ENCODE measurements around the gene EGFR.

Gene EGFR

GRCh38 chr7:55019691-55020465 lies 1.1 kb downstream of the EGFR start:
- Histone ChIP-seq H4K20me1 (ENCODE audit: insufficient read depth) (no peaks in the 10 kb centered on the region), H3K4me3 (IDR thresholded peaks at IDR 0.05; ENCODE audit: insufficient read depth, low read depth, low read length) (no peak overlapping the region), H3K4me1 (ENCODE audit: low read depth, poor library complexity, severe bottlenecking) (no peaks in the 10 kb centered on the region), H3K4me2 (no peak overlapping the region), H3K27ac (no peak overlapping the region), H3K36me3 (ENCODE audit: insufficient read depth) (no peaks in the 10 kb centered on the region), H3K9ac (no peak overlapping the region), H3K27me3 (ENCODE audit: insufficient read depth, low read depth) (no peaks in the 10 kb centered on the region), H2AFZ (ENCODE audit: low read depth) (no peak overlapping the region), H3K79me2 (ENCODE audit: insufficient read depth, low read depth) (no peaks in the 10 kb centered on the region)
- TF ChIP-seq CTCF (conservative IDR thresholded peaks at IDR 0.05; ENCODE audit: low read depth, low read length) = no peak

- no peak overlapping the region for H3K9ac ChIP-seq
- H3K36me3 ChIP-seq (ENCODE audit: insufficient read depth) = no peaks in the 10 kb centered on the region
- H3K79me2 ChIP-seq (ENCODE audit: insufficient read depth, low read depth) = no peaks in the 10 kb centered on the region
- no peak for TF ChIP-seq CTCF (conservative IDR thresholded peaks at IDR 0.05; ENCODE audit: low read depth, low read length)
- H3K4me3 ChIP-seq (IDR thresholded peaks at IDR 0.05; ENCODE audit: insufficient read depth, low read depth, low read length) = no peak overlapping the region
- H3K4me2 ChIP-seq = no peak overlapping the region
- H4K20me1 ChIP-seq (ENCODE audit: insufficient read depth) = no peaks in the 10 kb centered on the region
- H2AFZ ChIP-seq (ENCODE audit: low read depth) = no peak overlapping the region
- H3K27ac ChIP-seq = no peak overlapping the region
- no peaks in the 10 kb centered on the region for H3K27me3 ChIP-seq (ENCODE audit: insufficient read depth, low read depth)
- H3K4me1 ChIP-seq (ENCODE audit: low read depth, poor library complexity, severe bottlenecking) = no peaks in the 10 kb centered on the region
These were observed 1.7 kb downstream of the EGFR start for GRCh38 chr7:55020466-55020871.

- Histone ChIP-seq H3K4me1 (ENCODE audit: low read depth, poor library complexity, severe bottlenecking) (no peaks in the 10 kb centered on the region), H4K20me1 (ENCODE audit: insufficient read depth) (no peaks in the 10 kb centered on the region), H3K4me2 (no peak overlapping the region), H3K27ac (no peak overlapping the region), H3K36me3 (ENCODE audit: insufficient read depth) (no peaks in the 10 kb centered on the region), H3K9ac (no peak overlapping the region), H3K27me3 (ENCODE audit: insufficient read depth, low read depth) (no peaks in the 10 kb centered on the region), H3K79me2 (ENCODE audit: insufficient read depth, low read depth) (no peaks in the 10 kb centered on the region), H2AFZ (ENCODE audit: low read depth) (no peak overlapping the region), H3K4me3 (IDR thresholded peaks at IDR 0.05; ENCODE audit: insufficient read depth, low read depth, low read length) (no peak overlapping the region)
- no peak for TF ChIP-seq CTCF (conservative IDR thresholded peaks at IDR 0.05; ENCODE audit: low read depth, low read length)
These were observed 2.2 kb downstream of the EGFR start for GRCh38 chr7:55021053-55021452.

GRCh38 chr7:55022002-55022985 lies 3.5 kb downstream of the EGFR start:
- no peak overlapping the region for H3K27ac ChIP-seq
- no peaks in the 10 kb centered on the region for H3K36me3 ChIP-seq (ENCODE audit: insufficient read depth)
- no peaks in the 10 kb centered on the region for H4K20me1 ChIP-seq (ENCODE audit: insufficient read depth)
- no peak overlapping the region for H3K9ac ChIP-seq
- H3K4me2 ChIP-seq = no peak overlapping the region
- no peaks in the 10 kb centered on the region for H3K27me3 ChIP-seq (ENCODE audit: insufficient read depth, low read depth)
- no peak for TF ChIP-seq CTCF (conservative IDR thresholded peaks at IDR 0.05; ENCODE audit: low read depth, low read length)
- H3K4me3 ChIP-seq (IDR thresholded peaks at IDR 0.05; ENCODE audit: insufficient read depth, low read depth, low read length) = no peak overlapping the region
- H3K79me2 ChIP-seq (ENCODE audit: insufficient read depth, low read depth) = no peaks in the 10 kb centered on the region
- H3K4me1 ChIP-seq (ENCODE audit: low read depth, poor library complexity, severe bottlenecking) = no peaks in the 10 kb centered on the region
- no peak overlapping the region for H2AFZ ChIP-seq (ENCODE audit: low read depth)

Measured in KMS-11 (cell line).